Peyer's patch (tissue), 4 donors: Measurements from ENCODE around the gene RFX2.

Source experiments
- CTCF ChIP-seq, 6 experiments: fragments of 450-650 bp in 4 of 6; fragments of 200-600 bp in 2 of 6; sonication (generic) in 1 of 6; IDR thresholded peaks; one replicate each; pipeline ENCODE4 v1.5.1; 2017 to 2019; ENCODE audit warnings: antibody characterized with exemption in 6 of 6, mild to moderate bottlenecking in 3 of 6, moderate library complexity in 1 of 6
- POLR2A ChIP-seq, 2 donors: fragments of 450-650 bp; IDR thresholded peaks; one replicate each; pipeline ENCODE4 v1.5.1; 2017; ENCODE audit warnings: antibody characterized with exemption in 2 of 2, mild to moderate bottlenecking in 2 of 2, moderate library complexity in 2 of 2

DNA sequence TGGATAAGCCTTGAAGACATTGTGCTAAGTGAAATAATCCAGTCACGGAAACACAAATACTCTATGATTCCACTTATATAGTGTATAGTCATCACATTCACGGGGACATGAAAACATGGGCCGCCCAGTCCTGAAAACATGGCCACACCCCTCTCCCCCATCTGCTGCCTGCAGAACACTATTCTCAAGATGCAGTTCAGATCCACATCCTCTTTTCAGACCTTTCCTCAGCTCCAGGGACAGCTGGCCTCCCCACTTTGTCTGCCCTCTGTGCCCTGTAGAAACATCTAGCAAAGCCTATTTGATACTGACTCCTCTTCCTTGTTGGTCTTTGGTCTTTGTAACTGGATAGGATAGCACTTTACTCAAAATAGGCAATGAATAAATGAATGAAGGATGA is 8.3 kb downstream of the RFX2 start:
- no peak for TF ChIP-seq POLR2A (IDR thresholded peaks at IDR 0.05)
- TF ChIP-seq CTCF (IDR thresholded peaks at IDR 0.05): no peak
